ENCODE results near the gene CFAP43.

GRCh38 chr10:104254493-104255310 lies 22.5 kb upstream of the CFAP43 start, which contains the start of gene GSTO1:
- TF ChIP-seq BHLHE40 (IDR thresholded peaks at IDR 0.05; ENCODE audit: low read length) = peak; percentile 40
- TF ChIP-seq EHMT2 (IDR thresholded peaks at IDR 0.05) = no peak
- TF ChIP-seq DMBX1 (CRISPR knock-in tag; IDR thresholded peaks at IDR 0.05; ENCODE audit: borderline replicate concordance) = no peak; the same call in 1 of the 2 replicates
- TF ChIP-seq ZKSCAN1 (IDR thresholded peaks at IDR 0.05; ENCODE audit: low read depth, low read length) = no peak
- TF ChIP-seq ZNF668 (CRISPR knock-in tag; IDR thresholded peaks at IDR 0.05) = no peak
- TF ChIP-seq MAFG (tag; conservative IDR thresholded peaks at IDR 0.05) = peak; percentile 69
